ENCODE measurements around the gene C16orf87.

GRCh38 chr16:46774743-46775177, 56.2 kb downstream of the C16orf87 start:
- TF ChIP-seq ZNF544 (tag by site-specific recombination; IDR thresholded peaks at IDR 0.05) (no peak), ZNF121 (tag by site-specific recombination; IDR thresholded peaks at IDR 0.05) (no peak), BCL11A (tag by site-specific recombination; IDR thresholded peaks at IDR 0.05; ENCODE audit: low read depth) (no peak), ZNF529 (tag by site-specific recombination; IDR thresholded peaks at IDR 0.05; ENCODE audit: insufficient replicate concordance) (no peak), ZNF473 (tag by site-specific recombination; IDR thresholded peaks at IDR 0.05) (no peak), CTCF (tag by site-specific recombination; IDR thresholded peaks at IDR 0.05) (no peak), ZBTB21 (tag by site-specific recombination; IDR thresholded peaks at IDR 0.05) (no peak), ZBTB8A (tag by site-specific recombination; IDR thresholded peaks at IDR 0.05) (no peak), YY1 (tag by site-specific recombination; IDR thresholded peaks at IDR 0.05) (no peak), ZNF670 (tag by site-specific recombination; IDR thresholded peaks at IDR 0.05; ENCODE audit: low read depth) (no peak), ZNF501 (tag by site-specific recombination; IDR thresholded peaks at IDR 0.05) (no peak), ZNF830 (tag by site-specific recombination; IDR thresholded peaks at IDR 0.05; ENCODE audit: low read depth) (no peak)

Data from HEK293 (cell line).